Tibial nerve (tissue), 4 donors: ENCODE results near the gene NINL. TPM values are rescaled to one million over a fixed set of nuclear protein-coding genes. Genes with fewer than 3 reads are reported as not detected.

Experiments used
- DNase-seq, 2 donors: peaks; one replicate each; pipeline ENCODE4 v3.0.0-alpha.2; 2019; ENCODE audit warnings: low spot score in 2 of 2
- H3K27ac ChIP-seq, 4 donors: fragments of 200-600 bp; sonication (generic) in 3 of 4; one replicate each; pipeline ENCODE4 v1.5.1; 2017 to 2019; ENCODE audit warnings: mild to moderate bottlenecking in 1 of 4
- H3K27me3 ChIP-seq, 2 donors: fragments of 200-600 bp; sonication (generic) in 1 of 2; one replicate each; pipeline versions ENCODE4 v1.5.1 to v1.6.0; 2017 to 2019
- H3K36me3 ChIP-seq, 3 donors: fragments of 200-600 bp; sonication (generic); one replicate each; pipeline ENCODE4 v1.5.1; 2018 to 2019
- H3K4me1 ChIP-seq, 4 donors: fragments of 200-600 bp; sonication (generic) in 3 of 4; one replicate each; pipeline ENCODE4 v1.5.1; 2017 to 2019
- H3K4me3 ChIP-seq, 4 donors: fragments of 200-600 bp; sonication (generic) in 3 of 4; one replicate each; pipeline ENCODE4 v1.5.1; 2017 to 2019; ENCODE audit warnings: mild to moderate bottlenecking in 1 of 4, moderate library complexity in 1 of 4
- H3K9me3 ChIP-seq, 4 donors: fragments of 200-600 bp; sonication (generic) in 3 of 4; one replicate each; pipeline ENCODE4 v1.5.1; 2017 to 2019
- CTCF ChIP-seq, 5 experiments: fragments of 200-600 bp in 3 of 5; fragments of 450-650 bp in 2 of 5; sonication (generic) in 3 of 5; IDR thresholded peaks; one replicate each; pipeline ENCODE4 v1.5.1; 2016 to 2019; ENCODE audit warnings: antibody characterized with exemption in 5 of 5, mild to moderate bottlenecking in 3 of 5, moderate library complexity in 2 of 5
- EP300 ChIP-seq, 2 donors: sonication (generic); formaldehyde crosslinking; IDR thresholded peaks; one replicate each; pipeline ENCODE4 v1.6.1; 2017; ENCODE audit warnings: antibody characterized with exemption in 2 of 2, mild to moderate bottlenecking in 1 of 2
- POLR2A ChIP-seq, 2 donors: fragments of 450-650 bp; IDR thresholded peaks; one replicate each; pipeline ENCODE4 v1.6.1; 2017; ENCODE audit warnings: antibody characterized with exemption in 2 of 2, mild to moderate bottlenecking in 2 of 2, moderate library complexity in 2 of 2
- WGBS, 2 donors: methylation state at CpG; one replicate each; pipeline ENCODE4 v1.1.5; 2018; 5-methylcytosine and 5-hydroxymethylcytosine counted together
- total RNA-seq, 4 donors: library from RNA; depleted of rRNA; stranded (reverse); fragments of >200 nt; gene quantifications; one replicate each; pipeline ENCODE4 v1.1.0, GENCODE V29; 2016

Gene NINL
- total RNA-seq, 4 donors from 2014 or later, result 8.0 to 14.1 (median 10.5) TPM

- H3K36me3 ChIP-seq, result peaks cover 0 to 6% (median 0%) of the 10 kb centered on the region in 3 donors
- no peak overlapping the region for H3K4me3 ChIP-seq
- H3K9me3 ChIP-seq, result no peaks in the 10 kb centered on the region
- H3K27me3 ChIP-seq, result peaks cover 0 to 2% of the 10 kb centered on the region in 2 donors
- 75 to 90% methylated on average over 3 of the region's 3 CpGs for WGBS, 2 donors
- no peak for TF ChIP-seq CTCF (IDR thresholded peaks at IDR 0.05)
- TF ChIP-seq EP300 (IDR thresholded peaks at IDR 0.05), result no peak
- no peak for TF ChIP-seq POLR2A (IDR thresholded peaks at IDR 0.05)
- no peak overlapping the region for H3K27ac ChIP-seq
- DNase-seq, result no peak
- H3K4me1 ChIP-seq, result no peaks in the 10 kb centered on the region
Observed at GRCh38 chr20:25439328-25439727, 146.0 kb downstream of the NINL start.

- H3K9me3 ChIP-seq, result no peaks in the 10 kb centered on the region
- no peak overlapping the region for H3K4me3 ChIP-seq
- no peak for TF ChIP-seq POLR2A (IDR thresholded peaks at IDR 0.05)
- TF ChIP-seq CTCF (IDR thresholded peaks at IDR 0.05), result no peak
- no peak for TF ChIP-seq EP300 (IDR thresholded peaks at IDR 0.05)
- peaks cover 0 to 6% (median 0%) of the 10 kb centered on the region in 3 donors for H3K36me3 ChIP-seq
- no peaks in the 10 kb centered on the region for H3K4me1 ChIP-seq
- H3K27me3 ChIP-seq, result peaks cover 0 to 2% of the 10 kb centered on the region in 2 donors
- 52 to 54% methylated on average over 4 of the region's 4 CpGs for WGBS, 2 donors
- no peak for DNase-seq
- H3K27ac ChIP-seq, result no peak overlapping the region
Observed at GRCh38 chr20:25437153-25437581, 148.2 kb downstream of the NINL start.

- peaks cover 0 to 13% (median 0%) of the 10 kb centered on the region in 3 donors for H3K36me3 ChIP-seq
- DNase-seq, result no peak
- H3K4me3 ChIP-seq, result no peak overlapping the region
- H3K9me3 ChIP-seq, result no peaks in the 10 kb centered on the region
- H3K4me1 ChIP-seq, result no peaks in the 10 kb centered on the region
- no peak overlapping the region for H3K27ac ChIP-seq
- TF ChIP-seq POLR2A (IDR thresholded peaks at IDR 0.05) (no peak), CTCF (IDR thresholded peaks at IDR 0.05) (no peak), EP300 (IDR thresholded peaks at IDR 0.05) (no peak)
- H3K27me3 ChIP-seq, result no peaks in the 10 kb centered on the region
- 83 to 87% methylated on average over 3 of the region's 3 CpGs for WGBS, 2 donors
Observed at GRCh38 chr20:25424536-25424935, 160.8 kb downstream of the NINL start.

GRCh38 chr20:25422032-25422431 lies 163.3 kb downstream of the NINL start:
- peaks cover 0 to 4% (median 0%) of the 10 kb centered on the region in 3 donors for H3K36me3 ChIP-seq
- H3K27me3 ChIP-seq, result no peaks in the 10 kb centered on the region
- TF ChIP-seq EP300 (IDR thresholded peaks at IDR 0.05), result no peak
- no peak for TF ChIP-seq CTCF (IDR thresholded peaks at IDR 0.05)
- TF ChIP-seq POLR2A (IDR thresholded peaks at IDR 0.05), result no peak
- no peak overlapping the region for H3K27ac ChIP-seq
- H3K4me1 ChIP-seq, result no peaks in the 10 kb centered on the region
- no peak for DNase-seq
- WGBS, 2 donors, result 91 to 95% methylated on average over 4 of the region's 4 CpGs
- H3K4me3 ChIP-seq, result no peak overlapping the region
- H3K9me3 ChIP-seq, result no peaks in the 10 kb centered on the region

GRCh38 chr20:25421102-25421501 lies 164.2 kb downstream of the NINL start:
- Histone ChIP-seq H3K36me3 (no peaks in the 10 kb centered on the region), H3K27ac (no peak overlapping the region), H3K9me3 (no peaks in the 10 kb centered on the region), H3K27me3 (no peaks in the 10 kb centered on the region), H3K4me1 (no peaks in the 10 kb centered on the region), H3K4me3 (no peak overlapping the region)
- DNase-seq, result no peak
- no peak for TF ChIP-seq CTCF (IDR thresholded peaks at IDR 0.05)
- no peak for TF ChIP-seq EP300 (IDR thresholded peaks at IDR 0.05)
- TF ChIP-seq POLR2A (IDR thresholded peaks at IDR 0.05), result no peak
